Endothelial cell (in vitro differentiated cells): ENCODE measurements around the gene PNKD. TPM values are rescaled to one million over a fixed set of nuclear protein-coding genes. Genes with fewer than 3 reads are reported as not detected.

Experiments
- DNase-seq: peaks from one replicate; pipeline ENCODE4 v3.0.0; 2021; ENCODE audit warnings: low spot score
- H3K27ac Mint-ChIP-seq: one replicate; pipeline ENCODE4 v1.8.0; 2021; ENCODE audit warnings: mixed read lengths, inconsistent platforms; ENCODE audit not compliant: unreplicated experiment
- H3K27me3 Mint-ChIP-seq: one replicate; pipeline ENCODE4 v1.8.0; 2021; ENCODE audit warnings: mild to moderate bottlenecking, moderate library complexity, mixed read lengths, inconsistent platforms; ENCODE audit not compliant: unreplicated experiment
- H3K36me3 Mint-ChIP-seq: one replicate; pipeline ENCODE4 v1.8.0; 2021; ENCODE audit warnings: mild to moderate bottlenecking, low read depth, mixed read lengths, inconsistent platforms; ENCODE audit not compliant: unreplicated experiment
- H3K4me1 Mint-ChIP-seq: one replicate; pipeline ENCODE4 v1.8.0; 2021; ENCODE audit warnings: mild to moderate bottlenecking, mixed read lengths, inconsistent platforms; ENCODE audit not compliant: unreplicated experiment
- H3K4me3 Mint-ChIP-seq: one replicate; pipeline ENCODE4 v1.8.0; 2021; ENCODE audit warnings: mild to moderate bottlenecking, mixed read lengths, inconsistent platforms; ENCODE audit not compliant: unreplicated experiment
- H3K9me3 Mint-ChIP-seq: one replicate; pipeline ENCODE4 v1.8.0; 2021; ENCODE audit warnings: mixed read lengths, inconsistent platforms; ENCODE audit not compliant: unreplicated experiment
- CTCF ChIP-seq: fragments of 200-600 bp; sonication (generic); IDR thresholded peaks from one replicate; pipeline ENCODE4 v1.5.0; 2021; ENCODE audit warnings: antibody characterized with exemption; ENCODE audit not compliant: unreplicated experiment
- total RNA-seq: library from RNA; stranded (reverse); fragmentation: NEBNext Ultra II Directional; extraction: Animal tissue kit (Norgen Biotek cat#: 25700); gene quantifications from one replicate; pipeline ENCODE4 v1.2.1, GENCODE V29; 2021; ENCODE audit not compliant: unreplicated experiment

Gene PNKD
- total RNA-seq, 1 donor from 2014 or later: 31.7 TPM

DNA sequence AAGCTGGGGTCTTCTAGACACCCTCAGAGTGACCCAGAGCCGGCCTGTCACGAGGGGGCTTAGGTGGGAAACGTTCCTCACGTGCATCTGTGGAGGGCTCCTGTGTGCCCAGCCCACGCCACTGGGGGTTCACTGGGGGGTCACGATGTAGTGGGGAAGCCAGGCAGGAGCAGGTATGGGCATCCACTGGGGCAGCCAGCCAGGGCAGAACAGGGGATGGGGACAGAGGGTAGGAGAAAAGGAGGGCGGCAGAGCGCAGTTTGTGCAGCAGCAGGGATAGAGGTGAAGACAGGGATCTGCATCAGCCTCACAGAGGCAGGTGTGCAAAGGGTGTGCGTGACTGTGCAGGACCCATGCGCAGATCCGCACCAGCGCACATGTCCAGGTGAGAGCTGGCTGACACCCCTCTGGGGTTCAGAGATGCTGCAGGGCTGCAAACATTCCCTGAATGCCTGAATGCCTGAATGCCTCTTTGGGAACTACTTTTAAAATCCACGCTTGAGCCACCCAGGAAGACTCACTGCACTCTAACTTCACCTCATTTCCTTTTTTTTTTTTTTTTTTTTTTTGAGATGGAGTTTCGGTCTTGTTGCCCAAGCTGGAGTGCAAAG lies 10.0 kb downstream of the PNKD start:
- Mint-ChIP-seq H3K4me3 (peak overlapping the region; percentile 13), H3K27ac (no peak overlapping the region), H3K36me3 (peaks cover 41% of the 10 kb centered on the region), H3K4me1 (peaks cover 3% of the 10 kb centered on the region), H3K27me3 (peaks cover 15% of the 10 kb centered on the region), H3K9me3 (no peaks in the 10 kb centered on the region)
- TF ChIP-seq CTCF: no peak
- DNase-seq: no peak

- Mint-ChIP-seq H3K27ac (peak overlapping the region; percentile 14), H3K27me3 (peaks cover 15% of the 10 kb centered on the region), H3K4me1 (peaks cover 10% of the 10 kb centered on the region), H3K36me3 (peaks cover 34% of the 10 kb centered on the region), H3K4me3 (no peak overlapping the region), H3K9me3 (no peaks in the 10 kb centered on the region)
- no peak for TF ChIP-seq CTCF
- DNase-seq: no peak
These were observed 11.1 kb downstream of the PNKD start for GRCh38 chr2:218281449-218281848.

DNA sequence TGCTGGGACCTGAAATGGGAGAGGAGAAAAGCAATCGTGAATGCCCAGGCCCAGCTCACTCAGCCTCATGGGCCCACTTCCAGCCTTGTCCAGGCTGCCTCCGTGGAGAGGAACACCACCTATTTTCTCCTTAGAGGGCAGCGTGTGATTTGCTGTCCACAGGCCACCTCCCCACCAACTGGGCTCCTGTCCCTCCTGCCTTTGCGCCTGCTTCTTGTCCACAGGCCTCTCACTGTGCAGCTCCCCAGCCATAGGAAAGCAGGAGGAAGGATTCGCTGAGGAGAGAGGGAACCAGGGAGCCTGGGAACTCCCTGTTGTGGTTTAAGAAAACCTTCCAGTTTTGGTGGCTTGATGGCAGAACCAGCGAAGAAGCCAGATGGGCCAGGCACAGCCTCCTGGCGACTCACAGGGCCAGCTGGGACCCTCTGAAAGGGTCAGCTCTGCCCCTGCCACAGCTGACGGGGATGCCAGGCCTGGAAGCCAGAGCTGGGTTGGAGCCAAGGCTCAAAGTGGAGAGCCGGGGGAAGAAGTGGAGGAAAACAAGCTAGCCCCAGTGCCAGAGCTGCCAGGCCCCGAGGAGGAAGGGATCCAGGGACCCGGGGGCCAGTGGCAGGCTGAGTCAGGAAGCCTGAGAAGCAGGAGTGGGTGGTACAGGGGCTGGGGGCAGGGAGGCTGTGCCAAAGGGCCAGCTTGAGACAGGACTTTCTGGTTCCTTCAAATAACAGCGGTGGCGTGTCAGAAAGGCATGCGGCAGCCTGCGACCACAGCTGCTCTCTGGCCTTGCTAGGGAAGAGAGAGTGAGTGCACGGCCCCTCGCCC lies 12.1 kb downstream of the PNKD start:
- TF ChIP-seq CTCF: no peak
- DNase-seq: no peak
- H3K27ac Mint-ChIP-seq: no peak overlapping the region
- H3K27me3 Mint-ChIP-seq: peaks cover 15% of the 10 kb centered on the region
- H3K4me3 Mint-ChIP-seq: no peak overlapping the region
- peaks cover 20% of the 10 kb centered on the region for H3K4me1 Mint-ChIP-seq
- H3K9me3 Mint-ChIP-seq: no peaks in the 10 kb centered on the region
- H3K36me3 Mint-ChIP-seq: peaks cover 30% of the 10 kb centered on the region

- Mint-ChIP-seq H3K27ac (no peak overlapping the region), H3K36me3 (peaks cover 20% of the 10 kb centered on the region), H3K4me1 (peaks cover 30% of the 10 kb centered on the region)
These were observed 13.9 kb downstream of the PNKD start for GRCh38 chr2:218284106-218284811.

More at GRCh38 chr2:218284106-218284811, 13.9 kb downstream of the PNKD start:
- Mint-ChIP-seq H3K9me3 (no peaks in the 10 kb centered on the region), H3K4me3 (no peak overlapping the region), H3K27me3 (peaks cover 12% of the 10 kb centered on the region)
- TF ChIP-seq CTCF: no peak
- DNase-seq: no peak
